GM23338 (cell line): ENCODE data around the gene TMEM88. TPM values are rescaled to one million over a fixed set of nuclear protein-coding genes. Genes with fewer than 3 reads are reported as not detected.

Source experiments
- CREB1 ChIP-seq: fragments of 250-450 bp; sonication (Bioruptor Pico); IDR thresholded peaks from 2 replicates; pipeline ENCODE4 v1.5.0; 2020; ENCODE audit warnings: low read depth, mild to moderate bottlenecking, moderate library complexity
- CTCF ChIP-seq, 2 experiments: fragments of 200-600 bp in 1 of 2; sonication (generic) in 1 of 2; conservative IDR thresholded peaks; 2 replicates each; pipeline versions ENCODE4 v1.5.1 to v1.6.1; 2016 to 2017; ENCODE audit warnings: antibody characterized with exemption in 2 of 2, low read depth in 2 of 2, mild to moderate bottlenecking in 2 of 2, moderate library complexity in 1 of 2
- EZH2 ChIP-seq: fragments of 200-600 bp; sonication (generic); IDR thresholded peaks from one replicate; pipeline ENCODE4 v1.8.0; 2017; ENCODE audit warnings: antibody characterized with exemption, mild to moderate bottlenecking, low read depth; ENCODE audit not compliant: unreplicated experiment
- EZH2phosphoT487 ChIP-seq: fragments of 200-600 bp; sonication (generic); IDR thresholded peaks from one replicate; pipeline ENCODE4 v1.8.1; 2018; ENCODE audit warnings: antibody characterized with exemption; ENCODE audit not compliant: unreplicated experiment
- JUNB ChIP-seq: IDR thresholded peaks from one replicate; pipeline ENCODE4 v1.6.1; 2016; ENCODE audit warnings: antibody characterized with exemption; ENCODE audit not compliant: unreplicated experiment
- NANOG ChIP-seq: IDR thresholded peaks from 2 replicates; pipeline ENCODE4 v1.6.1; 2016; ENCODE audit warnings: antibody characterized with exemption, borderline replicate concordance
- POLR2AphosphoS5 ChIP-seq: IDR thresholded peaks from 2 replicates; pipeline ENCODE4 v1.6.1; 2016; ENCODE audit warnings: antibody characterized with exemption, low read depth
- polyA plus RNA-seq: library from polyadenylated mRNA; unstranded; fragments of >200 nt; fragmentation: Nextera tagmentation; extraction: Ambion mirVana; gene quantifications from 2 replicates; pipeline ENCODE4 v1.2.1, GENCODE V29; 2016
- total RNA-seq: library from RNA; depleted of rRNA; stranded (reverse); fragments of >200 nt; shearing (Covaris generic); gene quantifications from 2 replicates; pipeline ENCODE4 v1.2.3, GENCODE V29; 2014
- TF ChIP-seq, protein P1 (sequence below): fragments of 250-450 bp; sonication (Bioruptor Pico); IDR thresholded peaks from 2 replicates; pipeline ENCODE4 v1.5.0; 2020; ENCODE audit warnings: mild to moderate bottlenecking, moderate library complexity
- TF ChIP-seq, protein P2 (sequence below): IDR thresholded peaks from one replicate; pipeline ENCODE4 v1.6.1; 2018; ENCODE audit warnings: antibody characterized with exemption; ENCODE audit not compliant: unreplicated experiment

TMEM88 gene
- total and polyA plus RNA-seq, 2 experiments from 2014 or later: 0.58 to 0.97 TPM

- TF ChIP-seq, protein P1, sequence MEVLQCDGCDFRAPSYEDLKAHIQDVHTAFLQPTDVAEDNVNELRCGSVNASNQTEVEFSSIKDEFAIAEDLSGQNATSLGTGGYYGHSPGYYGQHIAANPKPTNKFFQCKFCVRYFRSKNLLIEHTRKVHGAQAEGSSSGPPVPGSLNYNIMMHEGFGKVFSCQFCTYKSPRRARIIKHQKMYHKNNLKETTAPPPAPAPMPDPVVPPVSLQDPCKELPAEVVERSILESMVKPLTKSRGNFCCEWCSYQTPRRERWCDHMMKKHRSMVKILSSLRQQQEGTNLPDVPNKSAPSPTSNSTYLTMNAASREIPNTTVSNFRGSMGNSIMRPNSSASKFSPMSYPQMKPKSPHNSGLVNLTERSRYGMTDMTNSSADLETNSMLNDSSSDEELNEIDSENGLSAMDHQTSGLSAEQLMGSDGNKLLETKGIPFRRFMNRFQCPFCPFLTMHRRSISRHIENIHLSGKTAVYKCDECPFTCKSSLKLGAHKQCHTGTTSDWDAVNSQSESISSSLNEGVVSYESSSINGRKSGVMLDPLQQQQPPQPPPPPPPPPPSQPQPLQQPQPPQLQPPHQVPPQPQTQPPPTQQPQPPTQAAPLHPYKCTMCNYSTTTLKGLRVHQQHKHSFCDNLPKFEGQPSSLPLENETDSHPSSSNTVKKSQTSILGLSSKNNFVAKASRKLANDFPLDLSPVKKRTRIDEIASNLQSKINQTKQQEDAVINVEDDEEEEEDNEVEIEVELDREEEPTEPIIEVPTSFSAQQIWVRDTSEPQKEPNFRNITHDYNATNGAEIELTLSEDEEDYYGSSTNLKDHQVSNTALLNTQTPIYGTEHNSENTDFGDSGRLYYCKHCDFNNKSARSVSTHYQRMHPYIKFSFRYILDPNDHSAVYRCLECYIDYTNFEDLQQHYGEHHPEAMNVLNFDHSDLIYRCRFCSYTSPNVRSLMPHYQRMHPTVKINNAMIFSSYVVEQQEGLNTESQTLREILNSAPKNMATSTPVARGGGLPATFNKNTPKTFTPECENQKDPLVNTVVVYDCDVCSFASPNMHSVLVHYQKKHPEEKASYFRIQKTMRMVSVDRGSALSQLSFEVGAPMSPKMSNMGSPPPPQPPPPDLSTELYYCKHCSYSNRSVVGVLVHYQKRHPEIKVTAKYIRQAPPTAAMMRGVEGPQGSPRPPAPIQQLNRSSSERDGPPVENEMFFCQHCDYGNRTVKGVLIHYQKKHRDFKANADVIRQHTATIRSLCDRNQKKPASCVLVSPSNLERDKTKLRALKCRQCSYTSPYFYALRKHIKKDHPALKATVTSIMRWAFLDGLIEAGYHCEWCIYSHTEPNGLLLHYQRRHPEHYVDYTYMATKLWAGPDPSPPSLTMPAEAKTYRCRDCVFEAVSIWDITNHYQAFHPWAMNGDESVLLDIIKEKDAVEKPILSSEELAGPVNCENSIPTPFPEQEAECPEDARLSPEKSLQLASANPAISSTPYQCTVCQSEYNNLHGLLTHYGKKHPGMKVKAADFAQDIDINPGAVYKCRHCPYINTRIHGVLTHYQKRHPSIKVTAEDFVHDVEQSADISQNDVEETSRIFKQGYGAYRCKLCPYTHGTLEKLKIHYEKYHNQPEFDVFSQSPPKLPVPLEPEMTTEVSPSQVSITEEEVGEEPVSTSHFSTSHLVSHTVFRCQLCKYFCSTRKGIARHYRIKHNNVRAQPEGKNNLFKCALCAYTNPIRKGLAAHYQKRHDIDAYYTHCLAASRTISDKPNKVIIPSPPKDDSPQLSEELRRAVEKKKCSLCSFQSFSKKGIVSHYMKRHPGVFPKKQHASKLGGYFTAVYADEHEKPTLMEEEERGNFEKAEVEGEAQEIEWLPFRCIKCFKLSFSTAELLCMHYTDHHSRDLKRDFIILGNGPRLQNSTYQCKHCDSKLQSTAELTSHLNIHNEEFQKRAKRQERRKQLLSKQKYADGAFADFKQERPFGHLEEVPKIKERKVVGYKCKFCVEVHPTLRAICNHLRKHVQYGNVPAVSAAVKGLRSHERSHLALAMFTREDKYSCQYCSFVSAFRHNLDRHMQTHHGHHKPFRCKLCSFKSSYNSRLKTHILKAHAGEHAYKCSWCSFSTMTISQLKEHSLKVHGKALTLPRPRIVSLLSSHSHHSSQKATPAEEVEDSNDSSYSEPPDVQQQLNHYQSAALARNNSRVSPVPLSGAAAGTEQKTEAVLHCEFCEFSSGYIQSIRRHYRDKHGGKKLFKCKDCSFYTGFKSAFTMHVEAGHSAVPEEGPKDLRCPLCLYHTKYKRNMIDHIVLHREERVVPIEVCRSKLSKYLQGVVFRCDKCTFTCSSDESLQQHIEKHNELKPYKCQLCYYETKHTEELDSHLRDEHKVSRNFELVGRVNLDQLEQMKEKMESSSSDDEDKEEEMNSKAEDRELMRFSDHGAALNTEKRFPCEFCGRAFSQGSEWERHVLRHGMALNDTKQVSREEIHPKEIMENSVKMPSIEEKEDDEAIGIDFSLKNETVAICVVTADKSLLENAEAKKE (CRISPR knock-in tag): no peak
- TF ChIP-seq, protein P2, sequence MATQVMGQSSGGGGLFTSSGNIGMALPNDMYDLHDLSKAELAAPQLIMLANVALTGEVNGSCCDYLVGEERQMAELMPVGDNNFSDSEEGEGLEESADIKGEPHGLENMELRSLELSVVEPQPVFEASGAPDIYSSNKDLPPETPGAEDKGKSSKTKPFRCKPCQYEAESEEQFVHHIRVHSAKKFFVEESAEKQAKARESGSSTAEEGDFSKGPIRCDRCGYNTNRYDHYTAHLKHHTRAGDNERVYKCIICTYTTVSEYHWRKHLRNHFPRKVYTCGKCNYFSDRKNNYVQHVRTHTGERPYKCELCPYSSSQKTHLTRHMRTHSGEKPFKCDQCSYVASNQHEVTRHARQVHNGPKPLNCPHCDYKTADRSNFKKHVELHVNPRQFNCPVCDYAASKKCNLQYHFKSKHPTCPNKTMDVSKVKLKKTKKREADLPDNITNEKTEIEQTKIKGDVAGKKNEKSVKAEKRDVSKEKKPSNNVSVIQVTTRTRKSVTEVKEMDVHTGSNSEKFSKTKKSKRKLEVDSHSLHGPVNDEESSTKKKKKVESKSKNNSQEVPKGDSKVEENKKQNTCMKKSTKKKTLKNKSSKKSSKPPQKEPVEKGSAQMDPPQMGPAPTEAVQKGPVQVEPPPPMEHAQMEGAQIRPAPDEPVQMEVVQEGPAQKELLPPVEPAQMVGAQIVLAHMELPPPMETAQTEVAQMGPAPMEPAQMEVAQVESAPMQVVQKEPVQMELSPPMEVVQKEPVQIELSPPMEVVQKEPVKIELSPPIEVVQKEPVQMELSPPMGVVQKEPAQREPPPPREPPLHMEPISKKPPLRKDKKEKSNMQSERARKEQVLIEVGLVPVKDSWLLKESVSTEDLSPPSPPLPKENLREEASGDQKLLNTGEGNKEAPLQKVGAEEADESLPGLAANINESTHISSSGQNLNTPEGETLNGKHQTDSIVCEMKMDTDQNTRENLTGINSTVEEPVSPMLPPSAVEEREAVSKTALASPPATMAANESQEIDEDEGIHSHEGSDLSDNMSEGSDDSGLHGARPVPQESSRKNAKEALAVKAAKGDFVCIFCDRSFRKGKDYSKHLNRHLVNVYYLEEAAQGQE: no peak
- TF ChIP-seq CREB1 (CRISPR knock-in tag): no peak
- no peak for TF ChIP-seq EZH2
- no peak for TF ChIP-seq JUNB
- TF ChIP-seq EZH2phosphoT487: no peak
- TF ChIP-seq CTCF (conservative IDR thresholded peaks at IDR 0.05; ENCODE audit: low read depth in 2 of 2): no peak
- no peak for TF ChIP-seq POLR2AphosphoS5
- TF ChIP-seq NANOG: no peak
Observed at GRCh38 chr17:7885367-7886226, 30.7 kb downstream of the TMEM88 start (continued).
